ENCODE data around the gene RAB3A.

Gene RAB3A

GRCh38 chr19:18197306-18197705, 6.5 kb downstream of the RAB3A start:
- no peak for DNase-seq

DNA sequence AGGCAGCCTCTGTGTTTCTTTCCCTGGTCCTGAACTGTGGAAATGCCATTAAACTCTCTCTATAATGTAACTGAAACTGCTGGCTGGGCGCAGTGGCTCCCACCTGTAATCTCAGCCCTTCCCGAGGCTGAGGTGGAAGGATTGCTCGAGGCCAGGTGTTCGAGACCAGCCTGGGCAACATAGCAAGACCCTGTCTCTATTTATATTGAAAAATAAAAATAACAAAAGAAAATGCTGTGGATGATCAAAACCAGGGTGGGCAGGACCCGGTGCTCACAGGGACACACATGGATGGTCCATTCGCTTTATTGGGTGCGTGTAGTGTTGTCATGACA, 7.4 kb downstream of the RAB3A start:
- no peak for DNase-seq

- no peak for DNase-seq
These were observed 9.1 kb downstream of the RAB3A start for GRCh38 chr19:18194554-18195238.

DNA sequence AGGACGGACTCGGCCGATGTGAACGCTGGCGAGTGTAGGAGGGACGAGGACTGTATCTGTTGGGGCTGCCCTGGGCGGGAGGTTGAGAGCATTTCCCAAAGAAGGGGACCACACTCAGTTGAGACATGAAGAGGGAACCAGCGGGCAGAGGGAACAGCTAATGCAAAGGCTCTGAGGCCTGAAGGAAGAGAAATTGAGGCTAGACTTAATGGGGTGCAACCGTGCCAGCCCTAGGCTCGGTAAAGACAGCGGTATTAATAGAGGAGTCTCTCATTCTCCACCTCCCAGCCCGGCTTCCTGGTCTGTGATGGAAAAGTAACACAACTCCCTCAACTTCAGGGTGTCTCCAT, 9.7 kb downstream of the RAB3A start:
- no peak for DNase-seq

DNA sequence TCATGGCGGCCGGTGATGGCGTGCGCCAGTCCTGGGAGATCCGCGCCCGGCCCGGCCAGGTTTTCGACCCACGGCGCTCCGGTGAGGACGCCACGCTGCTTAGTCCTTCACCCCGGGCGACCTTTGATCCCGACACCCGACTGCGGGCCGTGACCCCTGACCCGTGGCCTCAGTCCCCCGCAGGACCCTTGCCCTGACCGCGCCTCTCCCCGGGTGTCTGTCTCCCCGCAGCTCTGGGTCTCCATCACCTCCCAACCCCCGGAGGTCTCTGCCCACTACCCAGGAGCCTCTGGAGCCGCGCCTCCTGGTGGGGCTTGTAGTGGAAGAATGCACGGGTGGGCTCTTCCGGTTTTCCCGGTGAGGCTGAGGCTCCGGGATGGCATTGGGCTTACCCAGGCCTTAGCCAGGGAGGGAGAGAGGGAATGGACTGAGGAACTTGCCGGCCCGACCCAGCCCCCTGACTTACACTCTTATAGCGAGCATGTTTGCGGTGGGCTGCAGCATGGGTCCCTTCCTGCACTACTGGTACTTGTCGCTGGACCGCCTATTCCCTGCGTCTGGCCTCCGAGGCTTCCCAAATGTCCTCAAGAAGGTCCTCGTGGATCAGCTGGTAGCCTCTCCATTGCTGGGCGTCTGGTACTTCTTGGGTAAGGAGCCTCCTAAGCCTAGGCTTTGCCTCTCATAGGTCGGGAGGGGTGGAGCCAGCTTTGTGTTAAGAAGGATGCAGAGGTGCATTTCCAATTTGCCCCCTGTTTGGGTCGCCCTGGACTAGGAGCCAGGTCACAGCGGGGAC, 10.3 kb downstream of the RAB3A start:
- DNase-seq = no peak

GRCh38 chr19:18192673-18193387, 11.0 kb downstream of the RAB3A start, which contains the start of gene MPV17L2:
Gene MPV17L2, plus strand, starts transcription at chr19:18193218. Its CDS starts 64 bp downstream, at chr19:18193282.
- DNase-seq = peak; percentile 97

- no peak for DNase-seq
These were observed 12.2 kb downstream of the RAB3A start for GRCh38 chr19:18191640-18192062.

DNA sequence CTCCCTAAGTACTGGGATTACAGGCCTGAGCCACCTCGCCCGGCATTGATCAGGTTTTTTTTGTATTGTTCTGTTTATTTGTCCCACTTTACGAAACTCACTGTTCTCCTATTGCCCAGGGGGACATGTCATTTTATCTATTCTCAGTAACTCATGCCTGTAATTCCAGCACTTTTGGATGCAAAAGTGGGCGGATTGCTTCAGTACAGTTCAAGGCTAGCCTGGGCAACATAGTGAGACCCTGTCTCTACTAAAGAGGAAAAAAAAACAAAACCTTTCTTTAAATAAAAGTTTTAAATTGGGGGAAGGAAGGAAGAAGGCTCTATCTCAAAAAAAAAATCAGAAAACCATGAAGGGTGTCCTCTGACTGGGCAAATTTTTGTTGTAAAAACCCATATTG, 13.6 kb downstream of the RAB3A start:
- DNase-seq = no peak

- DNase-seq = no peak
These were observed 18.3 kb downstream of the RAB3A start for GRCh38 chr19:18185538-18185937.

- DNase-seq = no peak
These were observed 20.3 kb downstream of the RAB3A start for GRCh38 chr19:18183529-18183928.

- no peak for DNase-seq
These were observed 23.9 kb downstream of the RAB3A start for GRCh38 chr19:18179957-18180356.

GRCh38 chr19:18176367-18177310, 27.2 kb downstream of the RAB3A start:
- no peak for DNase-seq

DNA sequence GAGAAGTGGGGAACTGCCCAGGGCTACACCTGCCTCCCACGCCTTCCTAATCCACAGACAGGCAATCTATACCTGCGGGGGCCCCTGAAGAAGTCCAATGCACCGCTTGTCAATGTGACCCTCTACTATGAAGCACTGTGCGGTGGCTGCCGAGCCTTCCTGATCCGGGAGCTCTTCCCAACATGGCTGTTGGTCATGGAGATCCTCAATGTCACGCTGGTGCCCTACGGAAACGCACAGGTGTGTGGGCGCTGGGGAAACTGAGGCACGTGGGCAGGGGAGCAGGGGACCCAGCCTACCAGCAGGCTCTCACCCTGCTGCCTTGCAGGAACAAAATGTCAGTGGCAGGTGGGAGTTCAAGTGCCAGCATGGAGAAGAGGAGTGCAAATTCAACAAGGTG, 28.9 kb downstream of the RAB3A start:
- no peak for DNase-seq

DNA sequence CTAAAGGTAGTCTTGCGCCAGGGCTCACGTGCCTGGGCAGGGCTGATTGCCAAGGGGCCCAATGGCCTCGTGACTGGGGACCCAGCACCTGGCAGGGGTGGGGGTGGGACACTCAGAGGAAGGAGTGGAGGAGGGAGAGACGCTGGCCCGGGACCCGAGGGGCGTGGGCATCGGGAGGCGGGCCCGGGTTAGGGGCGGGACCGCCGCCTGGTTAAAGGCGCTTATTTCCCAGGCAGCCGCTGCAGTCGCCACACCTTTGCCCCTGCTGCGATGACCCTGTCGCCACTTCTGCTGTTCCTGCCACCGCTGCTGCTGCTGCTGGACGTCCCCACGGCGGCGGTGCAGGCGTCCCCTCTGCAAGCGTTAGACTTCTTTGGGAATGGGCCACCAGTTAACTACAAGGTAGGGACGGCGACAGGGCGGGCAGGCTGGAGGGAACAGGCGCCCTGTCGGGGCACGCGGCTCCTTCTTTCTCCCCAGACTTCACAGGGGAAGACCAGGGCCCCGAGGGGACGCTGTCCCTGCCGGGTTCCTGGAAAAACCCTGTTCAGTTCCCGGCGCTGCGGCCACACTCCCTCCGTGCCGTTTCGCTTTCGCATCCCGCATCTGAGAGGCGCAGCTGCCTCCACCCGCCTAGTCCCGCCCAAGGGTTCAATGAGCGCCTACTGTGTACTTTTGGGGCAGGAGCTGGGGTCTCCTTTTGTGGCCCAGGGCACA, 30.1 kb downstream of the RAB3A start, which contains the start of gene IFI30:
TSS of gene IFI30 (plus strand) at position 242 of the 717 bp plus-strand sequence. CDS start at position 271, 29 bp downstream.
- no peak for DNase-seq

DNA sequence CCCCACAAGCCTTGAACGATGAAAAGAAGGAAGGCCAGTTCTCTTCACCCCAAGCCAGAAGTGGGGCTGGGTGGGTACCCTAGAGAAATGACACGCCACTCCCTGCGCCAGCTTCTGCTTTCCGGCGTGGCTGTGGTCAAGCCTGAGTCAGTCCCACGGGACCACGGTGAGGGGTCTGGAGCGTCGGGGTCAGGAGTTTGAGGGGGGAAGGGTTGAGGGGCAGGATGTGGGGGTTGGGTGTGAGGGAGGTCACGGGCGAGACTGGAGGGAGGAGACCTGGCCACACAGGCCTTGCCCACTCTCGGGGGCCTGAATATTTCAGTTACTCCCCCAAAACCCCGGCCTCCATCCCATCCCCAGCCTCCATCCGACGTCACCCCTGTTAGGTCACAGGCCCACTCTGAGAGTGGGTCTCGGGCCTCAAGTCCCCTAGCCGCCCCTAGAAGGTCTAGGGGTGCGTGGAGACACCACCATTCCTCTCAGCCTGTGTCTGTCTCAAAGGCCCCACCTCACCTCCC, 30.7 kb downstream of the RAB3A start:
- DNase-seq = no peak

DNA sequence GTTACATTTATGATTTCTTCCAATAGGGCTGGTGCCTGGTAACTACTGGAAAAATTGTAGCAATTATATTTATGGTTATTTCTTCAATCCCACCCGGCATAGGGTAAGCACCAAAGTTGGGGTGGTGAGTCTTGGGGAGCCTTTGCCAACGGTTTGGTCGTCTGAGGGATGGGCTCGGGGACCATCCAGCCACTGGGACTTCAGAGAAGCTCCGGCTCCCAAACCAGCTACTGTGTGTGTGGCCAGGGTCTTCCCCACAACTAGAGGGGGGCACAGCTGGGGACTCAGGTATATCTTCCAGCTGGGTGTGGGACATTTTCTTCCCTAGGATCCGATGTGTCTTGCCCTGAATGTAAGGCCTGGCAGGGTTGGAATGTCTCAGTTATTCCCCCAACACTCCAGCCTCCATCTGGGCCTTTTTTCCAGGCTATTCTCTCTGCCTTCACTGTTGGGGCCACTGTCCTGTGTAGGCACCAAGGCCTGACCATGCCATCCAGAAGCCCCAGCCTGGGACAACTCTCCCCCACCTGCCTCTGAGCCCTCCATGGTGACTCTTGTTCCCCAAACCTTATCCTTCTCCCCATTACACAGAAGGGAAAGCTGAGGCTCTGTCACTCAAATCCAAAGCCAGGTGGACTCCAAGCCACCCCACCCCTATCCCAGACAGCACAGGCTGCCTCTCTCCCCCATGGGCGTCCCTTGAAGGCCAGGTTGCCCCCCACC, 31.4 kb downstream of the RAB3A start:
- DNase-seq = no peak

GRCh38 chr19:18171605-18172327, 32.1 kb downstream of the RAB3A start:
- no peak for DNase-seq

GRCh38 chr19:18170714-18171255, 33.1 kb downstream of the RAB3A start:
- DNase-seq = no peak

DNA sequence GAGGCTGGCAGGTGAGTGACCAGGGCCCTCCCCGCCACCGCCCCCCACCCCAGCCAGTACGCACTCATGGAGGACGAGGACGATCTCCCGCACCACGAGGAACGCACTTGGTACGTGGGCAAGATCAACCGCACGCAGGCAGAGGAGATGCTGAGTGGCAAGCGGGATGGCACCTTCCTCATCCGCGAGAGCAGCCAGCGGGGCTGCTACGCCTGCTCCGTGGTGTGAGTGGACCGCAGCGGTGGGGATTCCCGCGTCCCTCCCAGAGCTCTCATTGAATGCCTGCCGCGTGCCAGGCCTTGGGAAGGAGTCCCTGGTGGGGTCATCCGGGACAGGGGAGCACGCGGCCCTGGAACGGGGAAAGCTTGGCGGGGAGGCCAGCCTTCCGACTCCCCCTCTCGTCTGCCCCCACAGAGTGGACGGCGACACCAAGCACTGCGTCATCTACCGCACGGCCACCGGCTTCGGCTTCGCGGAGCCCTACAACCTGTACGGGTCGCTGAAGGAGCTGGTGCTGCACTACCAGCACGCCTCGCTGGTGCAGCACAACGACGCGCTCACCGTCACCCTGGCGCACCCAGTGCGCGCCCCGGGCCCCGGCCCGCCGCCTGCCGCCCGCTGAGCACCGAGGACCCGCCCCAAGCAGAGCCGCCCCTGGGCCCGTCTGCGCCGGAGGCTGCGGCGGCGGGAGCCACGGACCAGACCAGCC, 35.0 kb downstream of the RAB3A start:
- no peak for DNase-seq
